Measurements from ENCODE around the gene STT3B. TPM values are rescaled to one million over a fixed set of nuclear protein-coding genes. Genes with fewer than 3 reads are reported as not detected.

Gene STT3B
- total and polyA plus RNA-seq, 2 of the 13 experiments (the other 11 are each of a cell fraction or from before 2014, with no cell fraction given) = 85.0 to 205 TPM

DNA sequence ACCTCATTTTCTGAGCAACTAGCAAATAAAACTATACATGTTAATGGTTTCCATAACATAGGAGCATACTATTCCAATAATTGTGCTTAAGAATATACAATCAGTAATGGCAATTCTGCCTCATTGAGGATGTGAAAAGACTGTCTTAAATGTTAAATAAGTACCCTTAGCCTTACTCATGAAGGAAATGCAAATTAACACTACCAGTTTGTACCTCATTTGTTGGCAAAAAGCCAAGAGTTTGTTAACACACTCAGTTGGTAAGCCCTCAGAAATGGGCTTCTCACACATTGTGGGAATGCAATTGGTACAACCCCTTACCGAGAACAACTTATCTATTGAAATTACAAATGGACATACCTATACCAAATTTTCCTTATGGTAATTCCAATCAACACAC is 9.2 kb upstream of the STT3B start:
- Histone ChIP-seq H2AFZ (ENCODE audit: low read length) (no peak overlapping the region), H3K4me3 (replicated peaks in 1 of 3; ENCODE audit: insufficient read depth in 1 of 3, low read depth in 2 of 3, low read length in 3 of 3) (no peak overlapping the region), H3K9ac (ENCODE audit: insufficient read depth, low read depth, low read length) (no peak overlapping the region), H3K79me2 (ENCODE audit: insufficient read depth, low read length) (no peaks in the 10 kb centered on the region), H3K4me2 (ENCODE audit: low read depth, low read length) (no peak overlapping the region), H3K36me3 (replicated peaks in 1 of 2; ENCODE audit: control insufficient read depth in 1 of 2, insufficient read depth in 2 of 2, low read length in 2 of 2) (no peaks in the 10 kb centered on the region), H3K4me1 (ENCODE audit: insufficient read depth, low read length) (peaks cover 7% of the 10 kb centered on the region; the same call in 1 of the 2 replicates), H4K20me1 (ENCODE audit: insufficient read depth, low read length) (no peaks in the 10 kb centered on the region; the same call in 1 of the 2 replicates), H3K27ac (ENCODE audit: extremely low read length, insufficient read depth, low read length) (no peak overlapping the region), H3K9me3 (ENCODE audit: low read length) (no peaks in the 10 kb centered on the region), H3K27me3 (ENCODE audit: control insufficient read depth in 1 of 2, insufficient read depth in 2 of 2, low read length in 2 of 2) (peaks cover 0 to 6% of the 10 kb centered on the region in 2 experiments; a peak in 2 of 5 replicates)
- intact Hi-C loops (cut with micrococcal nuclease; ENCODE audit: unreplicated experiment) (no loop called here), in situ Hi-C loops (cut with HindIII; ENCODE audit: extremely low pct_ligation_motif_present, low pct_unique_long_range_greater_than_20kb) (no loop called here)
- TF ChIP-seq, protein P1, sequence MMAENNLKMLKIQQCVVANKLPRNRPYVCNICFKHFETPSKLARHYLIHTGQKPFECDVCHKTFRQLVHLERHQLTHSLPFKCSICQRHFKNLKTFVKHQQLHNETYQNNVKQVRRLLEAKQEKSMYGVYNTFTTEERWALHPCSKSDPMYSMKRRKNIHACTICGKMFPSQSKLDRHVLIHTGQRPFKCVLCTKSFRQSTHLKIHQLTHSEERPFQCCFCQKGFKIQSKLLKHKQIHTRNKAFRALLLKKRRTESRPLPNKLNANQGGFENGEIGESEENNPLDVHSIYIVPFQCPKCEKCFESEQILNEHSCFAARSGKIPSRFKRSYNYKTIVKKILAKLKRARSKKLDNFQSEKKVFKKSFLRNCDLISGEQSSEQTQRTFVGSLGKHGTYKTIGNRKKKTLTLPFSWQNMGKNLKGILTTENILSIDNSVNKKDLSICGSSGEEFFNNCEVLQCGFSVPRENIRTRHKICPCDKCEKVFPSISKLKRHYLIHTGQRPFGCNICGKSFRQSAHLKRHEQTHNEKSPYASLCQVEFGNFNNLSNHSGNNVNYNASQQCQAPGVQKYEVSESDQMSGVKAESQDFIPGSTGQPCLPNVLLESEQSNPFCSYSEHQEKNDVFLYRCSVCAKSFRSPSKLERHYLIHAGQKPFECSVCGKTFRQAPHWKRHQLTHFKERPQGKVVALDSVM (CRISPR knock-in tag; IDR thresholded peaks at IDR 0.05) = no peak
- TF ChIP-seq AGO1 (IDR thresholded peaks at IDR 0.05; ENCODE audit: low read depth, low read length, poor library complexity, severe bottlenecking) (no peak), LCORL (IDR thresholded peaks at IDR 0.05) (peak; percentile 86), LCORL (CRISPR knock-in tag; IDR thresholded peaks at IDR 0.05) (no peak)
- ATAC-seq = no peak
- 60% methylated on average over 1 of the region's 1 CpG for WGBS (ENCODE audit: low lambda C conversion rate)
- BruUV-seq (replicated peaks) = no TSS peak
- no peak for FAIRE-seq
- DNase-seq (ENCODE audit: low spot score) = no peak
- ChIA-PET POLR2A (interaction anchor here (0.9 to 1.9 kb wide), 2 partner anchors 9 kb away, joined by 3 to 4 read pairs; partner anchors contain the start of gene STT3B), CTCF (ENCODE audit: low intra/inter-chr PET ratio, low total read pairs) (no interaction called here)

DNA sequence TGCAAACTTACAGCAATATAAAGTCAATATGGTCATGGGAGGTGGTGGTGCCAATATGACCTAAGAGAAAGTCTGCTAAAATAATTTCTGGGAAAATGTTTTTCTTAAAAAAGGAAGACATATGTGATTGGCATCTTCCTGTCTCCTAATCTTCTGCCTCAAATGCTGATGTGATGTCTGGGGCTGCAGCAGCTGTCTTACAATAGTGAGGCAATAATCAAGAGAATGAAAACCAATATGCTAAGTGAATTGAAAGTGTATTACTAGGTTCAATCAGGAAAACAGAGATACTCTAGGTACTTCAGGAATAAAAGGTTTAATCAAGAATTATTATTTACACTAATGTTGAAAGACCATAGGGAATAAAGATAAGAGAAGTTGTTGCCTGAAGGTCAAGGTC is 7.2 kb upstream of the STT3B start:
- no peak overlapping the region for H3K4me2 ChIP-seq (ENCODE audit: low read depth, low read length)
- no peak overlapping the region for H2AFZ ChIP-seq (ENCODE audit: low read length)
- FAIRE-seq = no peak
- in situ Hi-C loops (cut with HindIII; ENCODE audit: extremely low pct_ligation_motif_present, low pct_unique_long_range_greater_than_20kb) = no loop called here
- no peak overlapping the region for H3K27ac ChIP-seq (ENCODE audit: extremely low read length, insufficient read depth, low read length)
- H4K20me1 ChIP-seq (ENCODE audit: insufficient read depth, low read length) = no peaks in the 10 kb centered on the region
- H3K9me3 ChIP-seq (ENCODE audit: low read length) = no peaks in the 10 kb centered on the region
- no TSS peak for BruUV-seq (replicated peaks)
- peaks cover under 1% of the 10 kb centered on the region for H3K79me2 ChIP-seq (ENCODE audit: insufficient read depth, low read length)
- peaks cover 12% of the 10 kb centered on the region for H3K4me1 ChIP-seq (ENCODE audit: insufficient read depth, low read length)
- peaks cover 0 to 6% of the 10 kb centered on the region in 2 experiments; a peak in 2 of 5 replicates for H3K27me3 ChIP-seq (ENCODE audit: control insufficient read depth in 1 of 2, insufficient read depth in 2 of 2, low read length in 2 of 2)
- ChIA-PET CTCF (ENCODE audit: low intra/inter-chr PET ratio, low total read pairs) (no interaction called here), POLR2A (no interaction called here)
- H3K4me3 ChIP-seq (replicated peaks in 1 of 3; ENCODE audit: insufficient read depth in 1 of 3, low read depth in 2 of 3, low read length in 3 of 3) = no peak overlapping the region
- H3K36me3 ChIP-seq (replicated peaks in 1 of 2; ENCODE audit: control insufficient read depth in 1 of 2, insufficient read depth in 2 of 2, low read length in 2 of 2) = no peaks in the 10 kb centered on the region
- H3K9ac ChIP-seq (ENCODE audit: insufficient read depth, low read depth, low read length) = no peak overlapping the region
- no peak for DNase-seq (ENCODE audit: low spot score)
- intact Hi-C loops (cut with micrococcal nuclease; ENCODE audit: unreplicated experiment) = no loop called here
- no peak for ATAC-seq
- no peak for TF ChIP-seq ZNF296 (CRISPR knock-in tag; conservative IDR thresholded peaks at IDR 0.05)
- TF ChIP-seq, protein P2, sequence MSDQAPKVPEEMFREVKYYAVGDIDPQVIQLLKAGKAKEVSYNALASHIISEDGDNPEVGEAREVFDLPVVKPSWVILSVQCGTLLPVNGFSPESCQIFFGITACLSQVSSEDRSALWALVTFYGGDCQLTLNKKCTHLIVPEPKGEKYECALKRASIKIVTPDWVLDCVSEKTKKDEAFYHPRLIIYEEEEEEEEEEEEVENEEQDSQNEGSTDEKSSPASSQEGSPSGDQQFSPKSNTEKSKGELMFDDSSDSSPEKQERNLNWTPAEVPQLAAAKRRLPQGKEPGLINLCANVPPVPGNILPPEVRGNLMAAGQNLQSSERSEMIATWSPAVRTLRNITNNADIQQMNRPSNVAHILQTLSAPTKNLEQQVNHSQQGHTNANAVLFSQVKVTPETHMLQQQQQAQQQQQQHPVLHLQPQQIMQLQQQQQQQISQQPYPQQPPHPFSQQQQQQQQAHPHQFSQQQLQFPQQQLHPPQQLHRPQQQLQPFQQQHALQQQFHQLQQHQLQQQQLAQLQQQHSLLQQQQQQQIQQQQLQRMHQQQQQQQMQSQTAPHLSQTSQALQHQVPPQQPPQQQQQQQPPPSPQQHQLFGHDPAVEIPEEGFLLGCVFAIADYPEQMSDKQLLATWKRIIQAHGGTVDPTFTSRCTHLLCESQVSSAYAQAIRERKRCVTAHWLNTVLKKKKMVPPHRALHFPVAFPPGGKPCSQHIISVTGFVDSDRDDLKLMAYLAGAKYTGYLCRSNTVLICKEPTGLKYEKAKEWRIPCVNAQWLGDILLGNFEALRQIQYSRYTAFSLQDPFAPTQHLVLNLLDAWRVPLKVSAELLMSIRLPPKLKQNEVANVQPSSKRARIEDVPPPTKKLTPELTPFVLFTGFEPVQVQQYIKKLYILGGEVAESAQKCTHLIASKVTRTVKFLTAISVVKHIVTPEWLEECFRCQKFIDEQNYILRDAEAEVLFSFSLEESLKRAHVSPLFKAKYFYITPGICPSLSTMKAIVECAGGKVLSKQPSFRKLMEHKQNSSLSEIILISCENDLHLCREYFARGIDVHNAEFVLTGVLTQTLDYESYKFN (CRISPR knock-in tag; conservative IDR thresholded peaks at IDR 0.05) = no peak
- TF ChIP-seq LCORL (IDR thresholded peaks at IDR 0.05) = no peak
- TF ChIP-seq LCORL (CRISPR knock-in tag; IDR thresholded peaks at IDR 0.05) = no peak
- no peak for TF ChIP-seq KLF15 (CRISPR knock-in tag; IDR thresholded peaks at IDR 0.05; ENCODE audit: borderline replicate concordance)
- no peak for TF ChIP-seq ZNF337 (CRISPR knock-in tag; IDR thresholded peaks at IDR 0.05; ENCODE audit: borderline replicate concordance, low read depth)
- TF ChIP-seq, protein P3, sequence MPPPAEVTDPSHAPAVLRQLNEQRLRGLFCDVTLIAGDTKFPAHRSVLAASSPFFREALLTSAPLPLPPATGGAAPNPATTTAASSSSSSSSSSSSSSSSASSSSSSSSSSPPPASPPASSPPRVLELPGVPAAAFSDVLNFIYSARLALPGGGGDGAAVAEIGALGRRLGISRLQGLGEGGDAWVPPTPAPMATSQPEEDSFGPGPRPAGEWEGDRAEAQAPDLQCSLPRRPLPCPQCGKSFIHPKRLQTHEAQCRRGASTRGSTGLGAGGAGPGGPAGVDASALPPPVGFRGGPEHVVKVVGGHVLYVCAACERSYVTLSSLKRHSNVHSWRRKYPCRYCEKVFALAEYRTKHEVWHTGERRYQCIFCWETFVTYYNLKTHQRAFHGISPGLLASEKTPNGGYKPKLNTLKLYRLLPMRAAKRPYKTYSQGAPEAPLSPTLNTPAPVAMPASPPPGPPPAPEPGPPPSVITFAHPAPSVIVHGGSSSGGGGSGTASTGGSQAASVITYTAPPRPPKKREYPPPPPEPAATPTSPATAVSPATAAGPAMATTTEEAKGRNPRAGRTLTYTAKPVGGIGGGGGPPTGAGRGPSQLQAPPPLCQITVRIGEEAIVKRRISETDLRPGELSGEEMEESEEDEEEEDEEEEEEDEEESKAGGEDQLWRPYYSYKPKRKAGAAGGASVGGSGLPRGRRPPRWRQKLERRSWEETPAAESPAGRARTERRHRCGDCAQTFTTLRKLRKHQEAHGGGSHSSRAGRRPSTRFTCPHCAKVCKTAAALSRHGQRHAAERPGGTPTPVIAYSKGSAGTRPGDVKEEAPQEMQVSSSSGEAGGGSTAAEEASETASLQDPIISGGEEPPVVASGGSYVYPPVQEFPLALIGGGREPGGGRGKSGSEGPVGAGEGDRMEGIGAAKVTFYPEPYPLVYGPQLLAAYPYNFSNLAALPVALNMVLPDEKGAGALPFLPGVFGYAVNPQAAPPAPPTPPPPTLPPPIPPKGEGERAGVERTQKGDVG (CRISPR knock-in tag; IDR thresholded peaks at IDR 0.05; ENCODE audit: borderline replicate concordance) = no peak
